KMS-11 (cell line): Measurements from ENCODE around the gene AKT3.

Experiments used
- H2AFZ ChIP-seq: fragments of 200-600 bp; sonication (generic); 2 replicates; pipeline ENCODE4 v1.6.1; 2016; ENCODE audit warnings: antibody characterized with exemption, mixed run types, low read depth
- H3K27ac ChIP-seq: fragments of 200-600 bp; sonication (generic); 2 replicates; pipeline ENCODE4 v1.6.1; 2016; ENCODE audit warnings: mild to moderate bottlenecking, mixed run types
- H3K27me3 ChIP-seq: fragments of 200-600 bp; sonication (generic); 2 replicates; pipeline ENCODE4 v1.6.1; 2017; ENCODE audit warnings: mild to moderate bottlenecking, low read depth, mixed run types, moderate library complexity; ENCODE audit not compliant: insufficient read depth
- H3K36me3 ChIP-seq: fragments of 200-600 bp; sonication (generic); 2 replicates; pipeline ENCODE4 v1.6.1; 2017; ENCODE audit warnings: mild to moderate bottlenecking, mixed run types; ENCODE audit not compliant: insufficient read depth
- H3K4me1 ChIP-seq: fragments of 200-600 bp; sonication (generic); 2 replicates; pipeline ENCODE4 v1.6.1; 2016; ENCODE audit warnings: mild to moderate bottlenecking, low read depth, mixed run types; ENCODE audit not compliant: poor library complexity, severe bottlenecking
- H3K4me2 ChIP-seq: fragments of 200-600 bp; sonication (generic); 2 replicates; pipeline ENCODE4 v1.7.0; 2016; ENCODE audit warnings: mild to moderate bottlenecking, mixed run types
- H3K4me3 ChIP-seq: fragments of 200-600 bp; sonication (generic); IDR thresholded peaks from 2 replicates; pipeline ENCODE4 v1.6.1; 2017; ENCODE audit warnings: low read depth, low read length, mixed read lengths; ENCODE audit not compliant: insufficient read depth
- H3K79me2 ChIP-seq: fragments of 200-600 bp; sonication (generic); 2 replicates; pipeline ENCODE4 v1.6.1; 2016; ENCODE audit warnings: low read depth, mixed run types; ENCODE audit not compliant: insufficient read depth
- H3K9ac ChIP-seq: fragments of 200-600 bp; sonication (generic); 2 replicates; pipeline ENCODE4 v1.6.1; 2016; ENCODE audit warnings: mild to moderate bottlenecking, mixed run types
- H4K20me1 ChIP-seq: fragments of 200-600 bp; sonication (generic); 2 replicates; pipeline ENCODE4 v1.6.1; 2016; ENCODE audit warnings: mild to moderate bottlenecking, mixed run types; ENCODE audit not compliant: insufficient read depth
- TF ChIP-seq, protein P1 (sequence below): fragments of 200-600 bp; sonication (generic); conservative IDR thresholded peaks from 2 replicates; pipeline ENCODE4 v1.6.1; 2017; ENCODE audit warnings: low read depth, mild to moderate bottlenecking, antibody characterized with exemption, low read length, moderate library complexity, mixed read lengths

The AKT3 gene

DNA sequence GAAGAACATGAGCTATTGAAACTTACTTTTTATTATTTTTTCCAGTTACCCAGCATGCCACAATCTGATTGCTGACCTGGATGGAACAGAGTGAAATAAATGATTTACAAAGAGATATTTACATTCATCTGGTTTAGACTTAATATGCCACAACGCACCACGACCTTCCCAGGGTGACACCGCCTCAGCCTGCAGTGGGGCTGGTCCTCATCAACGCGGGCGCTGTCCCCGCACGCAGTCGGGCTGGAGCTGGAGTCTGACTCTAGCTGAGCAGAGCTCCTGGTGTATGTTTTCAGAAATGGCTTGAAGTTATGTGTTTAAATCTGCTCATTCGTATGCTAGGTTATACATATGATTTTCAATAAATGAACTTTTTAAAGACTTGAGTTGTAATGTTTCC lies 350.3 kb downstream of the AKT3 start:
- Histone ChIP-seq H3K4me3 (no peak overlapping the region), H2AFZ (no peak overlapping the region), H3K4me1 (no peaks in the 10 kb centered on the region), H3K36me3 (no peaks in the 10 kb centered on the region), H3K79me2 (no peaks in the 10 kb centered on the region), H3K27ac (no peak overlapping the region), H3K27me3 (no peaks in the 10 kb centered on the region), H3K4me2 (no peak overlapping the region), H3K9ac (no peak overlapping the region), H4K20me1 (no peaks in the 10 kb centered on the region)
- TF ChIP-seq, protein P1, sequence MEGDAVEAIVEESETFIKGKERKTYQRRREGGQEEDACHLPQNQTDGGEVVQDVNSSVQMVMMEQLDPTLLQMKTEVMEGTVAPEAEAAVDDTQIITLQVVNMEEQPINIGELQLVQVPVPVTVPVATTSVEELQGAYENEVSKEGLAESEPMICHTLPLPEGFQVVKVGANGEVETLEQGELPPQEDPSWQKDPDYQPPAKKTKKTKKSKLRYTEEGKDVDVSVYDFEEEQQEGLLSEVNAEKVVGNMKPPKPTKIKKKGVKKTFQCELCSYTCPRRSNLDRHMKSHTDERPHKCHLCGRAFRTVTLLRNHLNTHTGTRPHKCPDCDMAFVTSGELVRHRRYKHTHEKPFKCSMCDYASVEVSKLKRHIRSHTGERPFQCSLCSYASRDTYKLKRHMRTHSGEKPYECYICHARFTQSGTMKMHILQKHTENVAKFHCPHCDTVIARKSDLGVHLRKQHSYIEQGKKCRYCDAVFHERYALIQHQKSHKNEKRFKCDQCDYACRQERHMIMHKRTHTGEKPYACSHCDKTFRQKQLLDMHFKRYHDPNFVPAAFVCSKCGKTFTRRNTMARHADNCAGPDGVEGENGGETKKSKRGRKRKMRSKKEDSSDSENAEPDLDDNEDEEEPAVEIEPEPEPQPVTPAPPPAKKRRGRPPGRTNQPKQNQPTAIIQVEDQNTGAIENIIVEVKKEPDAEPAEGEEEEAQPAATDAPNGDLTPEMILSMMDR, result no peak

- H2AFZ ChIP-seq, result no peak overlapping the region
- TF ChIP-seq, protein P1, result no peak
- H3K9ac ChIP-seq, result no peak overlapping the region
- no peak overlapping the region for H3K4me3 ChIP-seq
- H3K4me2 ChIP-seq, result no peak overlapping the region
- H3K79me2 ChIP-seq, result no peaks in the 10 kb centered on the region
- H3K36me3 ChIP-seq, result no peaks in the 10 kb centered on the region
- H3K27me3 ChIP-seq, result no peaks in the 10 kb centered on the region
- H3K4me1 ChIP-seq, result no peaks in the 10 kb centered on the region
- H3K27ac ChIP-seq, result no peak overlapping the region
- no peaks in the 10 kb centered on the region for H4K20me1 ChIP-seq
Observed at GRCh38 chr1:243499248-243499647, 350.8 kb downstream of the AKT3 start.

- TF ChIP-seq, protein P1, result no peak
Observed at GRCh38 chr1:243497939-243498681, 351.9 kb downstream of the AKT3 start.

GRCh38 chr1:243496806-243497205 lies 353.2 kb downstream of the AKT3 start:
- Histone ChIP-seq H2AFZ (no peak overlapping the region), H3K4me2 (no peak overlapping the region), H4K20me1 (no peaks in the 10 kb centered on the region), H3K27me3 (no peaks in the 10 kb centered on the region), H3K4me1 (no peaks in the 10 kb centered on the region), H3K9ac (no peak overlapping the region), H3K27ac (no peak overlapping the region), H3K79me2 (no peaks in the 10 kb centered on the region), H3K36me3 (no peaks in the 10 kb centered on the region), H3K4me3 (no peak overlapping the region)
- TF ChIP-seq, protein P1, result no peak

More at GRCh38 chr1:243497939-243498681, 351.9 kb downstream of the AKT3 start:
- Histone ChIP-seq H3K4me3 (no peak overlapping the region), H3K27ac (no peak overlapping the region), H4K20me1 (no peaks in the 10 kb centered on the region), H3K4me1 (no peaks in the 10 kb centered on the region), H3K79me2 (no peaks in the 10 kb centered on the region), H3K4me2 (no peak overlapping the region), H3K27me3 (no peaks in the 10 kb centered on the region), H3K36me3 (no peaks in the 10 kb centered on the region), H3K9ac (no peak overlapping the region), H2AFZ (no peak overlapping the region)
